KMS-11 (cell line): ENCODE measurements around the gene OVCH2.
"Not testable (repeated sequence)": the region's sequence is repeated elsewhere in the genome, so short reads cannot be mapped to it uniquely, and the experiment has no call there.

Experiments used
- H2AFZ ChIP-seq: fragments of 200-600 bp; sonication (generic); 2 replicates; pipeline ENCODE4 v1.6.1; 2016; ENCODE audit warnings: antibody characterized with exemption, mixed run types, low read depth
- H3K27ac ChIP-seq: fragments of 200-600 bp; sonication (generic); 2 replicates; pipeline ENCODE4 v1.6.1; 2016; ENCODE audit warnings: mild to moderate bottlenecking, mixed run types
- H3K27me3 ChIP-seq: fragments of 200-600 bp; sonication (generic); 2 replicates; pipeline ENCODE4 v1.6.1; 2017; ENCODE audit warnings: mild to moderate bottlenecking, low read depth, mixed run types, moderate library complexity; ENCODE audit not compliant: insufficient read depth
- H3K36me3 ChIP-seq: fragments of 200-600 bp; sonication (generic); 2 replicates; pipeline ENCODE4 v1.6.1; 2017; ENCODE audit warnings: mild to moderate bottlenecking, mixed run types; ENCODE audit not compliant: insufficient read depth
- H3K4me1 ChIP-seq: fragments of 200-600 bp; sonication (generic); 2 replicates; pipeline ENCODE4 v1.6.1; 2016; ENCODE audit warnings: mild to moderate bottlenecking, low read depth, mixed run types; ENCODE audit not compliant: poor library complexity, severe bottlenecking
- H3K4me2 ChIP-seq: fragments of 200-600 bp; sonication (generic); 2 replicates; pipeline ENCODE4 v1.7.0; 2016; ENCODE audit warnings: mild to moderate bottlenecking, mixed run types
- H3K4me3 ChIP-seq: fragments of 200-600 bp; sonication (generic); IDR thresholded peaks from 2 replicates; pipeline ENCODE4 v1.6.1; 2017; ENCODE audit warnings: low read depth, low read length, mixed read lengths; ENCODE audit not compliant: insufficient read depth
- H3K79me2 ChIP-seq: fragments of 200-600 bp; sonication (generic); 2 replicates; pipeline ENCODE4 v1.6.1; 2016; ENCODE audit warnings: low read depth, mixed run types; ENCODE audit not compliant: insufficient read depth
- H3K9ac ChIP-seq: fragments of 200-600 bp; sonication (generic); 2 replicates; pipeline ENCODE4 v1.6.1; 2016; ENCODE audit warnings: mild to moderate bottlenecking, mixed run types
- H4K20me1 ChIP-seq: fragments of 200-600 bp; sonication (generic); 2 replicates; pipeline ENCODE4 v1.6.1; 2016; ENCODE audit warnings: mild to moderate bottlenecking, mixed run types; ENCODE audit not compliant: insufficient read depth
- CTCF ChIP-seq: fragments of 200-600 bp; sonication (generic); conservative IDR thresholded peaks from 2 replicates; pipeline ENCODE4 v1.6.1; 2017; ENCODE audit warnings: low read depth, mild to moderate bottlenecking, antibody characterized with exemption, low read length, moderate library complexity, mixed read lengths

The OVCH2 gene, protein sequence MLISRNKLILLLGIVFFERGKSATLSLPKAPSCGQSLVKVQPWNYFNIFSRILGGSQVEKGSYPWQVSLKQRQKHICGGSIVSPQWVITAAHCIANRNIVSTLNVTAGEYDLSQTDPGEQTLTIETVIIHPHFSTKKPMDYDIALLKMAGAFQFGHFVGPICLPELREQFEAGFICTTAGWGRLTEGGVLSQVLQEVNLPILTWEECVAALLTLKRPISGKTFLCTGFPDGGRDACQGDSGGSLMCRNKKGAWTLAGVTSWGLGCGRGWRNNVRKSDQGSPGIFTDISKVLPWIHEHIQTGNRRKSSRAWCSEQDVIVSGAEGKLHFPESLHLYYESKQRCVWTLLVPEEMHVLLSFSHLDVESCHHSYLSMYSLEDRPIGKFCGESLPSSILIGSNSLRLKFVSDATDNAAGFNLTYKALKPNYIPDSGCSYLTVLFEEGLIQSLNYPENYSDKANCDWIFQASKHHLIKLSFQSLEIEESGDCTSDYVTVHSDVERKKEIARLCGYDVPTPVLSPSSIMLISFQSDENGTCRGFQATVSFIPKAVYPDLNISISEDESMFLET

DNA sequence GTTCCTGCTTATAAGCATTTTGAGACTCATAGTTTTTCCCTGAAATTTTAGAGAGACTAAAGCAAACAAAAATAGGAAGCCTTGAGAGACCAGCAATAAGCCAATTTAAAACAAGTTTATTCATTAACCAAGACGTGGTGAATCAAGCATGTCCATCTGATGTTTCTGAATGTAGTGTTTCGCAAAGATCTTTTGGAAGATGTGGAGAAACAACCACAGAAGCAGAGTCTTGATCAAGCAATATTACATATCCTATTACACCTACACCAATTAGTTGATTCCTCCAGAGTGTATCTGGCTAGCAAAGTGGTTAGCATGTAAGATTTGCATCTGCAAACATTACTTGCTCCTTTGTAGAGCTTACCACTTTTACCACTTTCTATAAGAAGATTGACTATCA is at the start of gene OVCH2:
Gene OVCH2, minus strand, starts transcription at position 101 of the 400 bp plus-strand sequence. Its CDS starts 83 bp downstream, at position 18.
- Histone ChIP-seq H3K79me2 (no peaks in the 10 kb centered on the region), H3K27ac (no peak within 1 kb of the TSS), H3K4me3 (no peak within 1 kb of the TSS), H2AFZ (no peak within 1 kb of the TSS), H3K4me2 (no peak within 1 kb of the TSS), H3K27me3 (no peaks in the 10 kb centered on the region), H3K36me3 (no peaks in the 10 kb centered on the region), H4K20me1 (no peaks in the 10 kb centered on the region), H3K4me1 (no peaks in the 10 kb centered on the region), H3K9ac (no peak within 1 kb of the TSS)
- no peak for TF ChIP-seq CTCF

DNA sequence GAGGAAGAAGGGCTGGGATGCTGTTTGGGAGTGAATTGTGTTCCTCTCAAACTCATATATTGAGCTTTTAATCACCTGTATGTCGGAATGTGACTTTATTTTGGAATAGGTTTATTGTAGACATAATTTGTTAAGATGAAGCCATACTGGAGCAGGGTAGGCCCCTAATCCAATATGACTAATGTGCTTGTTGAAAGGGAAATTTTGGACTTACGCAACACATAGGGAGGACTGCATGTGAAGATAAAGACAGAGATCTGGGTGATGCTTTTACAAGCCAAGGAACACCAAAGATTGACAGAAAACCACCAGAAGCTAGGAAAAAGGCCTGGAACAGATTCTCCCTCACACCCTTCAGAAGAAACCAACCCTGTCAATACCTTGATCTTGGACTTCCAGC is 43.2 kb upstream of the OVCH2 start:
- TF ChIP-seq CTCF: no peak
- Histone ChIP-seq H3K4me1 (no peaks in the 10 kb centered on the region), H3K4me2 (no peak overlapping the region), H3K79me2 (no peaks in the 10 kb centered on the region), H3K27ac (no peak overlapping the region), H4K20me1 (no peaks in the 10 kb centered on the region), H3K36me3 (no peaks in the 10 kb centered on the region), H3K27me3 (no peaks in the 10 kb centered on the region), H3K4me3 (no peak overlapping the region), H2AFZ (no peak overlapping the region), H3K9ac (no peak overlapping the region)

DNA sequence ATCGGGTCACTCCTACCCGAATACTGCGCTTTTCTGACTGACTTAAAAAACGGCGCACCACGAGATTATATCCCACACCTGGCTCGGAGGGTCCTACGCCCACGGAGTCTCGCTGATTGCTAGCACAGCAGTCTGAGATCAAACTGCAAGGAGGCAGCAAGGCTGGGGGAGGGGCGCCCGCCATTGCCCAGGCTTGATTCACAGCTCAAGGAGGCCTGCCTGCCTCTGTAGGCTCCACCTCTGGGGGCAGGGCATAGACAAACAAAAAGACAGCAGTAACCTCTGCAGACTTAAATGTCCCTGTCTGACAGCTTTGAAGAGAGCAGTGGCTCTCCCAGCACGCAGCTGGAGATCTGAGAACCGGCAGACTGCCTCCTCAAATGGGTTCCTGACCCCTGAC is 28.5 kb upstream of the OVCH2 start:
- not testable (repeated sequence) for H3K4me2 ChIP-seq, H3K36me3 ChIP-seq, H3K79me2 ChIP-seq, H2AFZ ChIP-seq, H4K20me1 ChIP-seq, H3K4me1 ChIP-seq, H3K4me3 ChIP-seq, H3K9ac ChIP-seq, H3K27ac ChIP-seq, H3K27me3 ChIP-seq

DNA sequence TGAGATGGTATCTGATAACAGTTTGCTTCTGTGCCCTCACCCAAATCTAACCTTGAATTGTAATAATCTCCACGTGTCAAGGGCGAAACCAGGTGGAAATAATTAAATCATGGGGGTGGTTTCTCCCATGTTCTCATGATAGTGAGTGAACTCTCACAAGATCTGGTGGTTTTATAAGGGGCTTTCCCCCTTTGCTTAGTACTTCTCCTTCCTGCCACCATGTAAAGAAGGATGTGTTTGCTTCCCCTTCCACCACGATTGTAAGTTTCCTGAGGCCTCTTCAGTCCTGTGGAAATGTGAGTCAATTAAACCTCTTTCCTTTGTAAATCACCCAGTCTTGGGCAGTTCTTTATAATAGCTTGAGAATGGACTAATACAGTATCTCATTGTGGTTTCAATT is 8.5 kb upstream of the OVCH2 start:
- Histone ChIP-seq H2AFZ (no peak overlapping the region), H3K4me1 (no peaks in the 10 kb centered on the region), H3K4me2 (no peak overlapping the region), H3K27me3 (no peaks in the 10 kb centered on the region), H3K9ac (no peak overlapping the region), H3K4me3 (no peak overlapping the region), H3K79me2 (no peaks in the 10 kb centered on the region), H3K27ac (no peak overlapping the region), H4K20me1 (no peaks in the 10 kb centered on the region), H3K36me3 (no peaks in the 10 kb centered on the region)
- no peak for TF ChIP-seq CTCF

GRCh38 chr11:7703740-7704139 is 2.5 kb downstream of the OVCH2 start:
- H4K20me1 ChIP-seq: no peaks in the 10 kb centered on the region
- H3K4me2 ChIP-seq: no peak overlapping the region
- H3K4me3 ChIP-seq: no peak overlapping the region
- no peaks in the 10 kb centered on the region for H3K79me2 ChIP-seq
- no peak overlapping the region for H3K9ac ChIP-seq
- no peak overlapping the region for H2AFZ ChIP-seq
- no peaks in the 10 kb centered on the region for H3K36me3 ChIP-seq
- H3K27ac ChIP-seq: no peak overlapping the region
- TF ChIP-seq CTCF: no peak
- no peaks in the 10 kb centered on the region for H3K27me3 ChIP-seq
- H3K4me1 ChIP-seq: no peaks in the 10 kb centered on the region
